CD4-positive, alpha-beta T cell treated with Interleukin-10 for 1 hour (primary cell): Measurements from ENCODE around the gene FAM53A.

Experiments used
- DNase-seq: peaks from one replicate; pipeline ENCODE4 v3.0.0-alpha.2; 2020

Gene FAM53A, protein sequence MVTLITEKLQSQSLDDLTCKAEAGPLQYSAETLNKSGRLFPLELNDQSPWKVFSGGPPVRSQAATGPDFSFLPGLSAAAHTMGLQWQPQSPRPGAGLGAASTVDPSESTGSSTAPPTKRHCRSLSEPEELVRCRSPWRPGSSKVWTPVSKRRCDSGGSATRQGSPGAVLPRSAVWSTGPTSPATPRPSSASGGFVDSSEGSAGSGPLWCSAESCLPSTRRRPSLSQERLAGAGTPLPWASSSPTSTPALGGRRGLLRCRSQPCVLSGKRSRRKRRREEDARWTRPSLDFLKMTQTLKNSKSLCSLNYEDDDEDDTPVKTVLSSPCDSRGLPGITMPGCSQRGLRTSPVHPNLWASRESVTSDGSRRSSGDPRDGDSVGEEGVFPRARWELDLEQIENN

DNA sequence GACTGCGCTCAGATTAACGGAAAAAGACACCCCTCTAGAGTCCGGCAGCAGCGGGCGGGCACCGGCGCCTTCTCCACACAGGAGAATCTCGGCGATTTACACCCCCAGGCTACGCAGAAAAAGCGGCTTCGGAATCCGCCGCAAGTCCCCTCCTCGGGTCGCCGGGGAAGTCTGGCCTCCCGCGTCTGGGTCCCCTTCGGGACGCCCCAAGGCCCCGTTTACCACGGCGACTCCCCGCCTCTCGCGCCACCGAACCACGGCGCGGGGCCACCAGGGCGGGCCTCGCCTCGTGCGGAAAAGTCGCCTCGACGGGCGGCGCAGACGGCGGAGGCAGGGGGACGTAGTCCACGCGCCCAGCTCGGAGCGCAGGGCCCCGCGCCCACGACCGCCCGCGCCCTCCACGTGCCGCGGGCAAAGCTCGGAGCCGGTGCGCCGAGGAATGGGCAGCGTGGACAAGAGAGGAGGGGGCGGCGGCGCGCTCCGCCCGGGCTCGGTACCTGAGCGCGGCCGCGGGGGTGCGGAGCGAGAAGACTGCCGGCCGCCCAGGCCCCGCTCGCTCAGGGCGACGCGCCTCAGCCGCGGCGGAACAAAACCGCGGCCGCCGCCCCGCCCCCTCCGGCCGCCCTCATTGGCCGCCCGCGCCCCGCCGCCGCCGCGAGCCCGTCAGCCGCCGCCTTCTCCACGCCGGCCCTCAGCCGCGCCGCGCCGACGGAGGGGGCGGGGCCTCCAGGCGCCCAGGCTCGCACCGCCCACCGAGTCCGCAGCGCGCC, at the start of gene FAM53A:
Gene FAM53A, minus strand, starts transcription at position 578 of the 770 bp plus-strand sequence. CDS start 15,572 bp downstream, outside the sequence.
- peak; percentile 93 for DNase-seq

DNA sequence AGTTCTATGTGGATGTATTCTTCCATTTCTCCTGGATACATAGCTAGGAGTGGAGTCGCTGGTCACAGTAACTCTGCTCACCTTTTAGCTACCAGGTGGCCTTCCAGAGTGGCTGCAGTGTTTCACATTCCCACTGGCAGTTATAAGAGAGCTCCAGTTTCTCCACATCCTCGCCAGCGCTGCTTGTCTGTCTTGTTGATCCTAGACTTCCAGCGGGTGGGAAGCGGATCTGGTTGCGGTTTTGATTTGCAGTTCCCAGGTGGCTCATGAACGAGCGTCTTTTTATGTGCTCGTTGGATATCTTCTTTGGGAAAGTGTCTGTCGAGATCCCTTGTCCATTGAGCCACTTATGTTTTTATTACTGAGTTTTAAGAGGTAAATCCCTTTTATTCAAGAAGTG, 48.8 kb upstream of the FAM53A start:
- no peak for DNase-seq

DNA sequence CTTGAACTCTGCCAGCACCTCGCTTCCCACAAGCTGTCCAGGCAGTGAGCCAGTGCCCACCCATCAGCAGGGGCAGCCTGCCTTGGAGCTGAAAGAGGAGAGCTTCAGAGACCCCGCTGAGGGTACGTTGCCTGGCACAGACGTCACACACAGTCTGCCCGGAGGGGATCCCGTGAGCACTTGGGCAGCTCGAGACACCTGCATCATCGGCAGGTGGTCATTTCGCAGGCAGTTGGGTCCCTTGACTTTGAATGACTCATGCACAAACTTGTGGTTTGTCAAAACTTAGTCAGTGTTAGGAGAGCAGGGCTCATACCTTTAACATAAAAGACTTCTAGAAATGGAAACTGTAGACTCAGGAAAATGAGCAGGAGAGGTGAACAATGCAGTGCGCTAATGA, 47.1 kb upstream of the FAM53A start:
- DNase-seq: no peak

DNA sequence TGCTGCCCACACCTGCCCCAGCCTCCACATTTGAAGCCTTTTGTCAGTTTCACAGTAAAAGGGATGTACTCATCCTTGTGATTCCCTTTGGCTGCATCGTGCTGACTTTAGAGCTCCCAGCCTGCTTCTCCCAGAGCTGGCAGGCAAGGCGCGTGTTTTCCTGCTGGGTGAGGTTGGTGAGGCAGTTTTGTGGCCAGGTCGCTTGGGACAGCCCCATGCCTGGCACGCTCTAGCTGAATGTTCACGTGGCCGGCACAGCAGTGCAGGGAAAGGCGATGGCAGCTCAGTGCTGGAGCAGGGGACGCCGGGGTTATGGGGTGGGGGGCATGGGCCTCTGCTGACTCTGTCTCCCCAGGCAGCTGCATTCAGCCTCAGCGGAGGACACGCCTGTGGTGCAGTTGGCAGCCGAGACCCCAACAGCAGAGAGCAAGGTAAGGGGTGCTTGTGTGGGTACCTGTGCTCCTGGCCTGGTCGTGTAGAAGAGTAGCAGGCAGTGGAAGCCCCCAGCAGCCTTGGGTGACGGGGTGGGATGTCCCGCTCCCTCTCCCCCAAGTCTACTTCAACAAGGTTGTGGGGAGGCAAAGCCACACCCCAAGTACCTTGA, 46.5 kb upstream of the FAM53A start:
- no peak for DNase-seq

DNA sequence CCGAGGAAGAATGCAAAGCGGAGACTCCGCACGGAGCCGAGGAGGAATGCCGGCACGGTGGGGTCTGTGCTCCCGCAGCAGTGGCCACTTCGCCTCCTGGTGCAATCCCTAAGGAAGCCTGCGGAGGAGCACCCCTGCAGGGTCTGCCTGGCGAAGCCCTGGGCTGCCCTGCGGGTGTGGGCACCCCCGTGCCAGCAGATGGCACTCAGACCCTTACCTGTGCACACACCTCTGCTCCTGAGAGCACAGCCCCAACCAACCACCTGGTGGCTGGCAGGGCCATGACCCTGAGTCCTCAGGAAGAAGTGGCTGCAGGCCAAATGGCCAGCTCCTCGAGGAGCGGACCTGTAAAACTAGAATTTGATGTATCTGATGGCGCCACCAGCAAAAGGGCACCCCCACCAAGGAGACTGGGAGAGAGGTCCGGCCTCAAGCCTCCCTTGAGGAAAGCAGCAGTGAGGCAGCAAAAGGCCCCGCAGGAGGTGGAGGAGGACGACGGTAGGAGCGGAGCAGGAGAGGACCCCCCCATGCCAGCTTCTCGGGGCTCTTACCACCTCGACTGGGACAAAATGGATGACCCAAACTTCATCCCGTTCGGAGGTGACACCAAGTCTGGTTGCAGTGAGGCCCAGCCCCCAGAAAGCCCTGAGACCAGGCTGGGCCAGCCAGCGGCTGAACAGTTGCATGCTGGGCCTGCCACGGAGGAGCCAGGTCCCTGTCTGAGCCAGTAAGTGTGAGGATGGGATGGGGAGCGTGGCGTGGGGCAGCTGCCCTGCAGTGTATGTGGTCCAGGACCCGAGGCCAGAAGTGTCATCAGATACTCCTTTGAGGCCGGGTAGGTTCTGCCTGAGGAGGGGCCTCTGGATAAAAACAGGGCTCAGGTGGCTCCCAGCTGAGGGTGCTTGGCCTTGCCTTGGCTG, 44.2 kb upstream of the FAM53A start:
- no peak for DNase-seq

DNA sequence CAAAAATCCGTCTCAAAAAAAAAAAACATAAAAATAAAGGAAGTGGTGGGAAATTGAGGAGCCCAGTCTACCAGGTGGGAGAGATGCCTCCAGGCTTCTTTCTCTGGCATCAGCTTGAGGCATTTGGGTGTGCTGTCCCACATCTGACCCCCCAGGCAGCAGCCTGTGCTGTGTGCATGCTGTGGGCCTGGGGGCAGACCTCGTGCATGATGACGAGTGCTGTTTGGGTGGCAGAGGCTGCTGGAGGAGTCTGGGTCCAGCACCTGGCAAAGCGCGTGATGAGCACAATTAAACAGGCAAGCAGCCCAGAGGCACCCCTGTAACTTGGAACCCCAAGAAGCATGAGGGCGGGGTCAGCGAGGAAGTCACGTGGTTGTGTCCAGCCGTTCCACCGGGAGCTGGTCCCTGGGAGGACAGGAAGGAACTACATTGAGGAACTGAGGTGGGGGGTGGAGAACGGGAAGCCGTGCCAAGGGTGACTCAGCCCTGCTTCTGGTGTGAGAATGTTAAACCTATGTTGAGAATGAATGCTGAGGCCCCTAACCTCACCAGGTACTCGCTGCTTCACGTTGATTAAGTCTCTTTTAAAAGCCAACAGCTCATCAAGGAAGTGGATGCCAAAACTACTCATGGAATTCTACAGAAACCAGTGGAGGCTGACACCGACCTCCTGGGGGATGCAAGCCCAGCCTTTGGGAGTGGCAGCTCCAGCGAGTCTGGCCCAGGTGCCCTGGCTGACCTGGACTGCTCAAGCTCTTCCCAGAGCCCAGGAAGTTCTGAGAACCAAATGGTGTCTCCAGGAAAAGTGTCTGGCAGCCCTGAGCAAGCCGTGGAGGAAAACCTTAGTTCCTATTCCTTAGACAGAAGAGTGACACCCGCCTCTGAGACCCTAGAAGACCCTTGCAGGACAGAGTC, 43.3 kb upstream of the FAM53A start:
- DNase-seq: no peak

DNA sequence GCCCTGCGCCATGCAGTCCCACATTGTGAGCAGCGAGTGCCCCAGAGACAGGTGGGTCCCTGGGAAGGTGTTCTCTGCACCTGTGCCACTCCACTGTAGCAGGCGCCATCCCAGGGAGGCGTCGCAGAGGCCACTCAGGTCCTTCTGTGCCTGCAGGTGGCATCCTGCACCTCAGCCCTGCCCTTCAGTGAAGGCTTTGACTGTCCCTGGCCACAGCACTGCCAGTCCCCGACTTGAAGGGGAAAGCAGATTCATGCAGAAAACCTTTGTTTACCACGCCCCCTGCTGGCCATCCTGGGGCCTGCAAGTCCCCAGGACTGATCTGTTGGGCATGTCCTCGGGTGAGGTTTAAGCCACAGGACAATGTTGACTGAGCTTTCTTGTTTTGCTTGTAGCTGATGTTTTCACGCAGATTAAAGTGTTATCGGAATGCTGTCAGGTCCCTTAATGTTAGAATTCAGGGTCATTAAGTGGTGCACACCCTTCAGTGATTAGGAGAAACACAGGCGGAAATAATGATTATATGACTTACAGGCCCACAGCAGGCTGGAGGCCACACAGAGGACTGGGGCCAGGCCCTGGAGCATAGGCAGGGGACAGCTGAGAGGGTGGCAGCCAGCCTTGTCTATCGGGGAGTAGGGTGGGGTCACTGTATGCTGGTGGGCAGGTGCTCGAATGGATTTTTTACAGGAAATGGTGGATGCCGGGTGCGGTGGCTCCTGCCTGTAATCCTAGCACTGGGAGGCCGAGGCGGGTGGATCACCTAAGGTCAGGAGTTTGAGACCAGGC, 42.2 kb upstream of the FAM53A start:
- DNase-seq: peak; percentile 90

DNA sequence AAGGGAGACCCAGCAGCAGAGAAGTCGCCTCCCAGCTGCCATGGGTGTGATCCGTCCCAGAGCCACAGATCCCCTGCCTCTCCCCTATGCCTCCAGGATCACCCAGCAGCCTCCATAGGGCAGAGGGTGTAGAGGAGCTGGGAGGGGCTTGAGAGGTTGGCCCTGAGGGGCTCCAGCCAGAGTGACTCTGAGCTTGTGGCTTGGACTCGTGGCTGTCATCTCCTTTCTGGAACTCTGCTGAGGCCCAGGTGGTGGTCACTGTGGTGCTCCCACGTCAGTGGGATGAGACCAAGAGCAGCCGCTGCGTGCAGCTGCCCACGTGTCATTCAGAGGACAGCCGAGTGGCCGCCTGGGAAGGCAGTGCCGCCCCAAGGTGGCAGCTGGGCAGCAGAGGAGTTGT, 41.4 kb upstream of the FAM53A start:
- DNase-seq: no peak

DNA sequence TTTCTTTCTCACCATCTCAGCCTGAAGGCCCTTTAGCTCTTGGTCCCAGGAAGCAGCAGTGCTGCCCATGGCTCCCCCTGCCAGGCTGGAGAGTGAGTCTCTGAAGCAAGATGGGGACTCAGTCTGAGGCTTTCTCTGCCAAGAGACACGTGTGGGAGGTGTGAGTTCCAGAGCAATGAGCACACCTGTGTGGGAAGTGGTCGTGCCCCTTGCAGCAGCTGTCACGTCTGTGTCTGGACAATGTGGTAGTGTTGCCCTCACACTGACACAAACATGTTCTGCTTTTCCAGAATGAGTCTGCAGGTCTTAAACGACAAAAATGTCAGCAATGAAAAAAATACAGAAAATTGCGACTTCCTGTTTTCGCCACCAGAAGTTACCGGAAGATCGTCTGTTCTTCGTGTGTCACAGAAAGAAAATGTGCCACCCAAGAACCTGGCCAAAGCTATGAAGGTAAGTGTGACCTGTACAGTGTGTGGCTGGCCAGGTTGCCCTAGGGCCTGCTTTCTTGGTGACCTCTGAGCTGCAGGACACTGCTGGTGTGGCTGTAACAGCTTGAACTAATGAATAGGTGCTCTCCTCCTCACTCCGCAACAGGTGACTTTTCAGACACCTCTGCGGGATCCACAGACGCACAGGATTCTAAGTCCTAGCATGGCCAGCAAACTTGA, 39.2 kb upstream of the FAM53A start:
- peak; percentile 69 for DNase-seq

DNA sequence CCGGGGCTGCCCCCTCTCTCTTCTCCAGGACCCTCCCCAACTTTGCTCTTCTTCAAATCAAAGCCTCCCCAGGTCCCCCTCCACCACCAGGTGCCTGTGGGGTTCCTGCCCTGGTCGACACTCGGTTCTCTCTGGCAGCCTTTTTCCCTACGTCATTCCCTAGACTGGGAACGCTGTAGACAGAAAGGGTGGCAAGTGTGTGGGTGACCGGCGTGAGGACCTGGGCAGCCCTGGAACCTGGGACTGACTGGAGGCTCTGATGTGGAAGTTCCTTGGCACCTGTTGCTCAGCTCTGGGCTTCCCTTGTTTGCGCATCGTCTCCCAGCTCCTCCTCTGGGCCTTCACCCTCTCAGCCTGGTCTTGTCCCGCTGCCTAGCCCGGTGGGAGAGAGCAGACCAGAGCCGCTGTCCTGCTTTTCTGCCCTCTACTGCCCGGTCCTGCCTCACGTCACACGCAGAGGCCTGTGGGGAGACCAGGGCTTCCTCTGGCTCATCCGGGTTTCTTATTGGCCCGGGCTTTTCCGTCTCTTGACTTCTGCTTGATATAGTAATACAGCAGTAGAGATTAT, 38.5 kb upstream of the FAM53A start:
- DNase-seq: no peak

DNA sequence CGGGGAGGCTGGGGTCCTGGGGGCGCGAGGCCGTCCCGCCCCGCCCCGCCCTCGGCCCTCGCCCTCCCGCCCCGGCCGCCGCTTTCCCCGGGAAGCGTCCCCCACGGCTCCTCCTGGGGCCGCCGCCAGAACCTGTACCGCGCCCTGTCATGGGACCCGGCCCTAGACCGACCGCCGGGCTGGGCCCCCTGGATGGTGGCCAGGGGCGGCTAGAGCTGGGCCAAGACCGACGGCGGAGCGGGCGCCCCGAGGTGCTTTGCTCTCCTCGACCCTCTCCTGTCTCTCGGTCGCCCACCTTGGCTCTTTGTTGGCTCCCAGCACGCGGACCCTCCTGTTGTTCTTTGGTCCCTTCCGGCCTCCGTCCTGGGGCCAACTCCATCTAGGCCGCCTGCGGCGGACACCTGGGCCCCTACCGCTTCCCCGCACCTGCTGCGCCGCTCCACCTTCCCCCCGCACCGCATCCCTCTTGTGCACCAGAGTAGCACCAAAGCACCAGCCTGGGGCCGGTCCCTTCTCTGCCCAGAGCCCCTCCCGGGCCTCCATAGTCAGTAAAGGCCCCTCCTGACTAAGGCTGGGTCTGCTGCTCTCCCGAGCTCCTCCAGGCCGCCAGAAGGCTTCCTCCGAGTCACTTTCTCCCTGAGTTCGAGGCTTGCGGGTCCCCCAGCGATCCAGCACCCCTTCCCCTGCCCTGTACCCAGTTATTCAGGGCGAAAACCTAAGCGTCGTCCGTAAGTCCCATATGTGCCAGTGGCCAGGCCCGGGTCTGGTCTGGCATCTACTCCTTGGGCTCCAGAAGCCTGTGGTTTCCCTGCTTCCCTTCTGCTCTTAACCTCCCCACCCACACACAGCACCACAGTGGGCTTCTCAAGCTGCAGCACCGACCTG, 37.8 kb upstream of the FAM53A start:
- no peak for DNase-seq

DNA sequence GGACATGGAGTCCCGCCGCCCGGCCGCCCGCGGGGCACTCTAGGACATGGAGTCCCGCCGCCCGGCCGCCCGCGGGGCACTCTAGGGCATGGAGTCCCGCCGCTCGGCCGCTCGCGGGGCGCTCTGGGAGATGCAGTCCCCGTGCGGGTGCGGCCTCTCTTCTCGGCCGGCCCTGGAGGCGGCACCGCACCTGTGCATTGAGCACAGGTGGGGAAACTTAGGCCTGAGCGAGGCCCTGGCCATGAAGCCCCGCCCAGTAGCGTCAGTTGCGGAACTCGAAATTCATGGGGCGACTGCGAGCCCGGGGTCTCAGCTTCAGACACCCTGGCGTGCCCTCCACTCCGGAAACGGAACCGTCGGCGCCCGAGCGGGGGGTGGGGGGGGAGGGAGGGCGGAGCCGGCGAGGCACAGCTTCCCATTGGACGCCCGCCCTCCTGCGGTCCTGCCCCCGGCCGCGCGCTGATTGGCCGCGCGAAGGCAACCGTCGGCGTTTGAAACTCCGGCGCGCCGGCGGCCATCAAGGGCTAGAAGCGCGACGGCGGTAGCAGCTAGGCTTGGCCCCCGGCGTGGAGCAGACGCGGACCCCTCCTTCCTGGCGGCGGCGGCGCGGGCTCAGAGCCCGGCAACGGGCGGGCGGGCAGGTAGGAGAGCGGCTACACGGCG, 37.0 kb upstream of the FAM53A start, which contains the start of the genes TACC3 and TMEM129:
Gene TACC3, plus strand, starts transcription at position 519 of the 663 bp plus-strand sequence. CDS start 1,901 bp downstream, outside the sequence.
Gene TMEM129, minus strand, starts transcription at position 321 of the 663 bp plus-strand sequence. CDS start 486 bp downstream, outside the sequence.
- peak; percentile 97 for DNase-seq

DNA sequence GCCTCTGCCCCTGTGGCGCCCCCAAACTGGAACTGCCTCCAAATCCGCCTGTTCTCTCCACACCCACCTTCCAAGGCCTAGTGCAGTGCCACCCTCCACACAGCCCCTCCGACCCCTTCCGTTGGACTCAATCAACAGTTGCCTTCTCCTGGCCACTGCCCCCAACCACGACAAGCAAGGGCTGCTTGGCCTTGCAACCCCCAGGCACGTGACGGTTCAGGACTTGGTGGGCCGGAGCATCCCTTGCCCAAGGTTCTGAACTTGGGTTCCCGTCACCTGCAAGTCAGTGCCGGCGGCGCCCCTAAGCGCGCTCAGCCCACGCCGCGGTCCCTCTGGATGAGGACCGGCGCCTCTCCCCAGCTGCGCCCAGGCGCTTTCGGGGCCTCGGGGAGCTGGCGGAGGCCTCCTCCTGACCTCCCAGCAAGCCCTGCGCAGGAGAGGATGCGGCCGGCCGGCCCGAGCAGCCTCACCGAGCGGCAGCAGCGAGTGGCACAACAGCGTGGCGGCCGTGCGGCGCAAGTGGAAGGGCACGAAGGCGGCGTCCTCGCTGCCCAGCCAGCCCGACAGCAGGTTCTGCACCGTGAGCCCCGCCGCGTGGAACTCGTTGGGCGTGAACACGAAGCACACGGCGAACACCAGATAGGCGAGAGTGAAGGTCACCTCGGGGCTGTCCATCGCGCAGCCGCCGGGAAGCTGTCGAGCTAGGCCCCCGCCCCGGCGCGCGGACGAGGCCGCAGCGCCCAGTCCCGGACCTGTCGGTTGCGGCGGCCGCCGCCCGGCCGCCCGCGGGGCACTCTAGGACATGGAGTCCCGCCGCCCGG, 36.3 kb upstream of the FAM53A start:
- peak; percentile 41 for DNase-seq

DNA sequence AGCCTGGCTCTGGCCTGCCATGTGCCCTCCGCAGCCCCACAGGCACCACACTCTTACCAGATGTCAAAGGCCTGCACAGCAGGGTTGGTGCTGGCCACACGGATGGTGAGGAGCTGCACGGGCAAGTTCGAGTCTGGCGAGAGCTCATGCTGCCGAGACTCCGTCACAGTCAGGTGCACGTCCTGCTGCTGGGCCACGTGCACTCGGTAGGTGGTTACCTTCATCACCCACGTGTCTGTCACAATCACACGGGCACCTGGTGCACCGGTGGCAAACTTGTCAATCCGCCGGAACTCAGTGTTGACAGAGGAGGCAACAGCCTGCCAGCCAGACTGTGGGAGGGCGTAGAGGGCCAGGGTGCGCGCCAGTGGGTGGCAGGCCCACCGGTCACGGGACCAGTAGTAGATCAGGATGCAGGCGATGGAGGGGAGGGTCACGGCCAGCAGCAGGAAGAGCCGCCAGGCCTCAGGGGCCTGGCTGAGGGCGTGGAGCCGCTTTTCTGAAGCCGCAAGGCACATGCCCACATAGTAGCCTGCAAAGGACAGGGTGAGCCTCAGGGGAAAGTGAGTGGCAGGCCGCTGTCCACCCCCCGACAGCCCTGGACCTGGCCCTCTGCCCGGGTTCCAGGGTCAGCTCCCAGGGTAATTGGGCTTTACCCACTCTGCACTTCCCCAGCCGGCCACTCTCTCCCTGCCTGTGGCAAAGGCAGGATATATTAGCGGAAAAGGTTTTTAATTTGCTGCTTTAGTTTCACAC, 34.2 kb upstream of the FAM53A start:
- no peak for DNase-seq

DNA sequence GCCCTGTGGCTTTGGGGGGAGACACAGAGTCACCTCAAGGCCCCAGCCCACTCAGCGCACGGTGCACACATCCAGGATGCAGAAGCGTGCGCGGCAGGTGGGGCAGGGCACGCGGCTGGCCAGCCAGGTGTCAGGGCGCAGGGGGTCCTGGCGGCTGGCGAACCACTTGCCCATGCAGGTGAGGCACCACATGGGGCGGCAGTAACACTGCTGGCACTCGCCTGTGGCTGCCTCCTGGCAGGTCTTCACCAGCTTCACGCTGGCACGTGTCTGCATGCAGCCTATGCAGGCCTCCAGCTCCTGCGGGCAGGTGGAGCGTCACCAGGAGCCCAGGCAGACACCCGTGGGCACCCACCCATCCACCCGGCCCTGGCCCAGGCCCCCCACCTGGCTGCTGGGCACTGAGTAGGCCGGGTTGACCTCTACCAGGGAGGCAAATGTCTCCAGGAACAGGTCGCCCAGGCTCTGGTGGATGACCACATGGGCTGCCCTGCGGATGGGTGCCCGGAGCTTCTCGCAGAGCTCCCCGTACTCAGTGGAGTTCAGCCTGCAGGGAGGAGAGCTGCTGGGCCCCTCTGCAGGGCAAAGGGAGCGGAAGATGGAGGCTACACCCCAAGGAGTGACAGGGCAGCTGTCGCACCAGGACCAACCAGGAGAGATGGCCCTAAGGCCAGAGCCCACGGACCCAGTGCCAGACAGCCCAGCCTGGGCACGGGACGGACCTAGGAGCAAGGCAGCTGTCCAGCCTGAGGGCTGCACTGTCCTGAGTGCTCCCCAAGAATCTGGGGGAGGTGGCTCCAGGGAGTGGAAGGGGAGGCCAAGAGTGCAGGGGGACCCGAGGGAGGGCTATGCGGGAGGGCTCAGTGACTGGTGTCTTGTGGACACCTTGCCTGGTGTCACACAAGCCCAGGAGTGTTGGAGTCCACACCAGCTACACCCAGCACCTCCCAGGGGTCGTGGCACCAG, 33.3 kb upstream of the FAM53A start:
- DNase-seq: no peak
